NB4 (cell line): Measurements from ENCODE around the gene AIFM3.

Source experiments
- DNase-seq: peaks from one replicate; pipeline ENCODE4 v3.0.0; 2010; ENCODE audit warnings: low read depth
- H3K4me3 ChIP-seq: one replicate; pipeline ENCODE4 v1.5.1; 2011; ENCODE audit warnings: mild to moderate bottlenecking, low read depth, low read length, moderate library complexity
- CTCF ChIP-seq: IDR thresholded peaks from one replicate; pipeline ENCODE4 v1.5.1; 2012; ENCODE audit warnings: low read depth, low read length
- MYC ChIP-seq: IDR thresholded peaks from 2 replicates; pipeline ENCODE4 v1.6.1; 2011; ENCODE audit warnings: low read depth, low read length
- POLR2A ChIP-seq: IDR thresholded peaks from 2 replicates; pipeline ENCODE4 v1.6.1; 2011; ENCODE audit warnings: mild to moderate bottlenecking; ENCODE audit not compliant: insufficient read length; ENCODE audit errors: extremely low read depth
- TF ChIP-seq, protein P1 (sequence below): IDR thresholded peaks from 2 replicates; pipeline ENCODE4 v1.6.1; 2011; ENCODE audit warnings: low read depth, low read length

AIFM3 gene

GRCh38 chr22:20973634-20974286 lies 6.7 kb downstream of the AIFM3 start:
- H3K4me3 ChIP-seq = no peak overlapping the region
- TF ChIP-seq, protein P1, sequence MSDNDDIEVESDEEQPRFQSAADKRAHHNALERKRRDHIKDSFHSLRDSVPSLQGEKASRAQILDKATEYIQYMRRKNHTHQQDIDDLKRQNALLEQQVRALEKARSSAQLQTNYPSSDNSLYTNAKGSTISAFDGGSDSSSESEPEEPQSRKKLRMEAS = no peak
- TF ChIP-seq CTCF (no peak), MYC (no peak), POLR2A (no peak)
- DNase-seq = no peak

DNA sequence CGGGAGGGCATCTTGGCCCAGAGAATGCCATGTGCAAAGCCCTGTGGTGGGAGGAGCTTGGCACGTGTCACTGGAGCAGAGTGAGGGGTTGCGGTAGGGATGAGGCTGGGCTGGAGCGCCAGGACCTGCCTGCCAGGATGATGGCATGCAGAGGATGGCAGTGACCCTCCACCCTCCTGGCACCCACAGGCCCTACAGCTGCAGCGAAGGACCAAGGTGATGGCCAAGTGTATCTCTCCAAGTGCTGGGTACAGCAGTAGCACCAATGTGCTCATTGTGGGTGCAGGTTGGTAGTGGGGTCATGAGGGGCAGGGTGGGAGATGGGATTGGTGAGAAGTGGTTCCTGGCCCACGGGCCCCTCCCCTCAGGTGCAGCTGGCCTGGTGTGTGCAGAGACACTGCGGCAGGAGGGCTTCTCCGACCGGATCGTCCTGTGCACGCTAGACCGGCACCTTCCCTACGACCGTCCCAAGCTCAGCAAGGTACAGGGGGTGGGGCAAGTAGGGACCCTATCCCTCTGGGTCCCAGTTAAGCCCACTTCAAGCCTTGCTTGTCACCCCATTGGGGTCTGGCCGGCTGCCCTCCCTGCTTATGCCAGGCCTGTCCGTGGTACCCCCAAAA lies 7.4 kb downstream of the AIFM3 start:
- TF ChIP-seq, protein P1 = no peak
- no peak for TF ChIP-seq CTCF
- no peak for TF ChIP-seq MYC
- no peak for TF ChIP-seq POLR2A
- H3K4me3 ChIP-seq = no peak overlapping the region
- DNase-seq = no peak

GRCh38 chr22:20975541-20976290 lies 8.7 kb downstream of the AIFM3 start:
- H3K4me3 ChIP-seq = no peak overlapping the region
- no peak for TF ChIP-seq CTCF
- no peak for TF ChIP-seq POLR2A
- TF ChIP-seq, protein P1 = no peak
- no peak for TF ChIP-seq MYC
- no peak for DNase-seq

GRCh38 chr22:20976291-20976877 lies 9.3 kb downstream of the AIFM3 start:
- H3K4me3 ChIP-seq = no peak overlapping the region
- no peak for DNase-seq
- TF ChIP-seq MYC (no peak), CTCF (no peak), POLR2A (no peak)
- TF ChIP-seq, protein P1 = no peak

DNA sequence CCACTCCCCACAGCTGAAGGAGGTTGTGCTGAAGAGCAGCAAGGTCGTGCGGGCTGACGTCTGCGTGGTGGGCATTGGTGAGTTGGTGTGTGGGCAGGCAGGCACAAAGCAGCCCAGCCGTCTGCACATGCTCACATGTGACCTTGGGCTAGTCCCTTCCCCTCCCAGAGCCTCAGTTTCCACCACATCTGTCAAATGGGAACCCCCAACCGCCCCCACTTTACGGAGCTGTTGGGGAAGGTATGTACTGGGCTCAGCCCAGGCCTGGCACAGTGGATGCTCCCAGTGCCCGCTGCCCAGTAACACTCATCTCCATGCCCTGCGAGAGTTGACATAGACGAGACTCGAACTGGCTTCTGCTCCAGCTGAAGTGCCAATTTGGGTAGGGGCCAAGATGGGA lies 10.0 kb downstream of the AIFM3 start:
- TF ChIP-seq MYC = no peak
- no peak for TF ChIP-seq POLR2A
- TF ChIP-seq, protein P1 = no peak
- no peak for TF ChIP-seq CTCF
- DNase-seq = no peak

More for the DNA sequence above, 10.0 kb downstream of the AIFM3 start:
- H3K4me3 ChIP-seq = no peak overlapping the region
